ENCODE results near the gene RPL3.
"Not testable (repeated sequence)": the region's sequence is repeated elsewhere in the genome, so short reads cannot be mapped to it uniquely, and the experiment has no call there.

RPL3 gene

DNA sequence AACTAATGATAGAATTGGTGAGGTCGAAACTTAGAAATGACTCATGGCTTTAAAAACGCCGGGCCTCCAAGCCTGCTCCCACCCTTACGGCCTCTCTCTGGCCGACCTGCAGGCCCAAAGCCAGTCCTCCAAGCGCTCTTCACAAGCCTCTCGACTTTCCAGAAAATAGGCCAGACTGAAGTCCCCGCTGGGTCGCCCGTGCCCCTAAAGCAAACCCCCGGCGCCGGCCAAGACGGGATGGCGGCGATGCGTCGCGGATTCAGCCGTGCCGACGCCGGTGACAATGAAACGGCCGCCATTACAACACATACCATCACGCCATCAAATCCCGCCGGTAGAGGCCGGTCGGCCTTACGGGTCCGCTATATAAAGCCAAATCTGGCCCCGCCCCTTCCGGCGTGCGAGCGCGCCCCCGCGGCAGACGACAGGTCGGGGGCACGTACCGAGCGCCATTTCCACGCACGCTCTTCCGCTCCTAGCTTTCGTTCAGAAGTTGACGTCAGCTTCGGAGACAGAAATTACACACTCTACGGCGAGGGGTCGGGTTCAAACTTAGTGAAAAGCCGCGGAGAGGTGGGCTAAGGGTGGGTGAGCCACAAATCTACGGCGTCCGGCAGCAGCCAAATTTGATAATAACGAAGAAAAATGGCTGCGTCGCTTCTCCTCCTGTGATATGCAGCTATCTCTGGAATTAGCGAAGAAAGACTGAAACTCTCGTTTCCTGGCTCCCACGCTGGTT, at the start of gene RPL3:
Gene RPL3 (minus strand): TSS at position 340 of the 739 bp plus-strand sequence. CDS start 26 bp downstream, at position 314.
- in situ Hi-C loops (cut with MboI; ENCODE audit: low pct_unique_long_range_greater_than_20kb, low sequenced_read_pairs), result no loop called here
- DNase-seq, result peak; percentile 99

DNA sequence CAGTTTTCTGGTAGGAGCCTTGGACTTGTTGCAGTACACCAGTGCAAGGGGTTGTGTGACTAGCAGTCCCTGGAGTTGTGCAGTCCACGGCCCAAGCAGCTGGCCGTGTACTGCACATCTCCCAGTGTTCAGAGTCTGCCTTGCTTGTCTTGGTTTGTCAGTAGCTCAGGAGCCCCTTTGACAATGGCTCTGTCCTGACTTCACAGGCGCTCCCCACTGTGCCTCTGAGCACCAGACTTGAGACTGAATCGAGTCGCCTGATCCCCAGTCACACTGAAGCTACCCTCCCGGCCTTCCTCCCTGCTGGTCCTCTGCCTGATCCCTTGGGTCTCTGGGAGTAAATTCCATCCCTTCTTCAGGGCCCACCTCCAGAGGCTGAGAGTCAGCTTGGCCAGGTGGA, 49.8 kb upstream of the RPL3 start:
- DNase-seq, result no peak
- in situ Hi-C loops (cut with MboI; ENCODE audit: low pct_unique_long_range_greater_than_20kb, low sequenced_read_pairs), result no loop called here

DNA sequence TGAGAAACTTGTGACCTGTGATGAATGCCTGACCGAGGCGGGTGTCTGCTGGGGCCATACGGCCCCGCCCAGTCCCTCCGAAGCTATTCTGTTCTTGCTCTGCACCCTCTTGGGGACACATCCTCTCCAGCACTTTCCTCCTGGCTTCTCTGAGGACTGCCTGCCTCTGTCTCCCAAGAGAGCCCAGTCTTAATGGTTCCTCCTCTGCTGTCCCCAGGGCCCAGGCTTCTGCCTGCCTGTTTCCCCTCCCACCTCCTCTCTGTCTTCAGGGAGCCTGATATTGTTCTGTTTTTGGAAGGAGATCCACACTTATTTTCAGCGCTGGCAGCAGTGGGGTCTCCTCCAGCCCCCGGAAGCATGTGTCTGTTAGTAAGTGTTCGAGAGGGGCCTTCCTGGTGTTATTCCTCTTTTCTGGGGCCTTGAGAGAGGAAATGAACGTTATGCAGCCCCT, 49.1 kb upstream of the RPL3 start:
- in situ Hi-C loops (cut with MboI; ENCODE audit: low pct_unique_long_range_greater_than_20kb, low sequenced_read_pairs), result no loop called here
- DNase-seq, result peak; percentile 57

DNA sequence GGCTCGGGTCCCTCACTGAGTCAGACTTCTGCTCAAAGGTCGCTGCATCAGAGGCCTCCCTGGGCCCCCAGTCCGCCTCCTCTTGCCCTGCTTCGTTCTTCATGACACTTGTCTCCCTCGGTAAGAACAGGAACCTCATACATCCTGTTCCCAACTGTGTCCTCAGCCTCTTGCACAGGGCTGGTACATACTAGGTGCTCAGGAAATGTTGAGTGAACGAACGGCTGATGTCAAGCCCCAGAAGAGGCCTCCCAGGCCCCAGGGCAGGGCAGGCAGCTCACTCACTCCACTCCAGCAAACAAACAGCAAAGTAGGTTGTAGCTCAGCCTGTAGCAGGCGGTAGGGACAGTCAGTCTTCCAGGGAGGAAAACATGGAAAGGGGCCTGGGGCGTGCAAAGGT, 47.6 kb upstream of the RPL3 start:
- no peak for DNase-seq
- in situ Hi-C loops (cut with MboI; ENCODE audit: low pct_unique_long_range_greater_than_20kb, low sequenced_read_pairs), result no loop called here

DNA sequence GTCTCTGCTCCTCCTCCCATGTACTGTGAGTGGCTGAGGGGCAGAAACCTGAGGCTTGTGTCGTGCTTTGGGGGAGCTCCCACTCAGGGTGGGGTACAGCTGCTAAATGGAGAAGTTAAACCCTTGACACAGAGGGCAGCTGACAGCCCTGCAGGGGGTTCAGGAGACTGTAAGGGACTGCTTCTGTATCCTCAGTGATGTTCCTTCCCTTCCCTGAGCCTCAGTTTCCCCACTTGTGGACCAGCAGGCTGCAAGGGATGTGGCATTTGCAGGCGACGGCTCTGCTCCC, 46.0 kb upstream of the RPL3 start:
- in situ Hi-C loops (cut with MboI; ENCODE audit: low pct_unique_long_range_greater_than_20kb, low sequenced_read_pairs), result no loop called here

DNA sequence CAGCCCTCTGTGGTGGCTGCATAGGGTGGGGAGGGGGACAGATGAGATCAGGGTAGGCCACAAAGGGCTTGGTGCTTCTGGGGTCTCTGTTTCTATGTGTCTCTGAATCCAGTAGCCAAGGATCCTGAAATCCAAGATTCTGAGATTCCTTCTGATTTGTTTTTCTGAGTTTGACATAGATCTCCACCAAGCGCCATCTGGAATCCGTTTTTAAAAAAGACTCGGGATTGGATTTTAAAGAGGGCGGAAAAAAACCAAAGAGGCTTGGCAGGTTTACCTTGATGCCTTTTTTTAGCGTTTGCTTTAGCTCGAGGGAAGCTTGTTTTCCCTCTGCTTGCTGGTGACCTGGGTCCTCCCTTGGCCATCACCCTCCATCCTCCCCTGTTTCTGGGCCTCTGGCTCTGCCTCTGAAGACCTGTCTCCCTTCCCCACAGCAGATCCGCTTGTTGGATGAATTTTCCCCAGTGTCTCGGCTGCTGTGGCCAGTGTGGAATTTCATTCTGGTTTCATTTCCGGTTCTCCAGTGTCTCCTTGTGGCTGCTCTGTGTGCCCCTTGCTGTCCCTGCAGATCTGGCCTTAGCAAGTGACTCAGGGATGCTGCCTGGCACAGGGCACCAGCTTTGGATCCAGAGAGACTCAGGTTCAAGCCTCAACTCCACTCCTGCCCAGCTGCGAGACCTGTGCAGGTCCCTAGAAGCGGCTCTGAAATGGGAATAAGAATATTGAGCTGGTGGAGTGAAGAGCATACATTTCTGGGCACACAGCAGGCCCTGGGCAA, 45.5 kb upstream of the RPL3 start:
- in situ Hi-C loops (cut with MboI; ENCODE audit: low pct_unique_long_range_greater_than_20kb, low sequenced_read_pairs), result no loop called here
- no peak for DNase-seq

More for the DNA sequence above, 46.0 kb upstream of the RPL3 start:
- DNase-seq, result no peak

DNA sequence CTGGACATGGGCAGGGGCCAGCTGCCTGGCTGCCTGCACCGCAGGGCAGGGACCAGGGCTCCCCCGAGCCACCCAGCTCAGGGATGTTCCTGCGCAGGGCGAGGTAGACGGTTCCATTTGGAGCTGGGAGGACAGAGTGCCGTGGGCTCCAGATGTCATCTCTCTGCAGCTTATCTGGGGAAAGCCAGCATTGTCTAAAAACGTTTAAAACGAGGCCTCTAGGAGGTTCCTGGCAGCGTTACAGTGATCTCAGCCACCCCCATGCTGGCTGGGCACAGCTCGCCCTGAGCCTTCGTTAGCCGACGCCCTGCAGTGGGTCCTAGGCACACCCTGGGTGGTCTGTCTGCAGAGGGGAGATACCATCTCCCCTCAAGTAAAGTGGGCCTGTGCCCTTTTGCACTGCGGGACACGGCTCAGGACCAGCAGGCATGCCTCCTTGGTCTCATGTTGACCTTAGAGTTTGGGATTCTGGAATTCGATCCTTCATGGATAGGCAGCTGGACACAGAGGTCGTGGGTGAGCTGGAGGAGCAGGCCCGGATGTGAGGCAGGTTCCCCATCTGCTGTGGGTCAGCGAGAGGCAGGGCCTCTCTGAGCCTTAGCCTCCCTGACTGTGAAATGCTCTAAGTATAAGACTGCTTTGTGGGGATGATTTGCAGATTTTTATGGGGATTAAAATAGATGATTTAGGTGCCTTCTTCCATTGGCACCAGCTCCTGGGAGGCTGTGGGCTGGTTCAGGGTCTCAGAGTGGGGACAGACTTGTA, 44.5 kb upstream of the RPL3 start:
- no peak for DNase-seq

DNA sequence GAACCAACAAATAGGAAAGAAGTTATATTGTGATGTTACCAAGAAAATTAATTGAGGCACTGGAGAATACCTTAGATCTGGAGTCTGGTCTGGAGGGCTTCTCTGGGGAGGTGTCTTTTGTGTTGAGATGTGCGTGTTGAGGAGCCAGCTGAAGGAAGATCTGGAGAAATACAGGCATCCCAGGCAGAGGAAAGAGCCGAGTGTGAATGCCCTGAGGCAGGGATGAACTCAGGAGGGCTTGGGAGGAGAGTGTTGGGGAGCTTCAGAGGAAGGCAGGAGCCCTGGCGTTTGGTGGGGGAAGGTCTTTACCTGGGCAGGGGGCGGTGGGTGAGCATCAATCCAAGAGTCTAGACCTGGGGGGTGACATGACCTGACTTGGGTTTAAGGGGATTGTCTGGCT, 43.5 kb upstream of the RPL3 start:
- DNase-seq, result no peak
- in situ Hi-C loops (cut with MboI; ENCODE audit: low pct_unique_long_range_greater_than_20kb, low sequenced_read_pairs), result no loop called here

More for the DNA sequence above, 44.5 kb upstream of the RPL3 start:
- in situ Hi-C loops (cut with MboI; ENCODE audit: low pct_unique_long_range_greater_than_20kb, low sequenced_read_pairs), result no loop called here

DNA sequence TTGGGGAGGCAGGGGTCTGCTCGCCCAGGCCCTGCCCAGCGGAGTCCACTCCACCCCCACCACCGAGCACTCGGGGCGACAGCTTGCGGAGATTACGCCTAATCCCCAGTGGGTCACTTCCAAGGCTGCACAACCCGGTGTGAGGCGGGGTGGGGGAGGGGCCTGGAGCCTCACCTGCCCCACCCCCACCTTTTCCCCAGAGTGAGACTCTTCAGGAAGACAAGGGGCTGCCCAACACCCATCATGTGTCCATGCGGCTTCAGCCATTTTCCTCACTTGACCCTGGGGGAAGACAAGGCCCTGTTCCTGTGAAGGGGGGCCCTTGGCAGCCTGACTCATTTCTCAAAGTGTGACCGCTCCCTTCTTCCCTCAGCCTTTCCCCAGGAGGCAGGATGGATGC, 42.8 kb upstream of the RPL3 start:
- in situ Hi-C loops (cut with MboI; ENCODE audit: low pct_unique_long_range_greater_than_20kb, low sequenced_read_pairs), result no loop called here
- DNase-seq, result no peak

DNA sequence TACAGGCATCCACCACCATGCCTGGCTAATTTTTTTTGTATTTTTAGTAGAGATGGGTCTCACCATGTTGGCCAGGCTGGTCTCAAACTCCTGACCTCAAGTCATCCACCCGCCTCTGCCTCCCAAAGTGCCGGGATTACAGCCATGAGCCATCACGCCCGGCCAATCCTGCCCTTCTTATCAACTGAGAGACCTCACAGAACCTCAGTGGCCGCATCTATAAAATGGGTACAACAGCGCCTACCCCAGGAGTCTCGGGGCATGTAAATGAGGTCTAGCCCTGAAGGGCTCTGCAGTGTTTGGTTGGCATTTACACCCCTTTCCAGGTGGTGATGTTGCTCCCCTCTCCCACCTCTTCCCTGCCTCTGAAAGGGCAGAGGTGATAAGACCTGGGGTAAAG, 42.1 kb upstream of the RPL3 start:
- in situ Hi-C loops (cut with MboI; ENCODE audit: low pct_unique_long_range_greater_than_20kb, low sequenced_read_pairs), result no loop called here
- DNase-seq, result no peak

DNA sequence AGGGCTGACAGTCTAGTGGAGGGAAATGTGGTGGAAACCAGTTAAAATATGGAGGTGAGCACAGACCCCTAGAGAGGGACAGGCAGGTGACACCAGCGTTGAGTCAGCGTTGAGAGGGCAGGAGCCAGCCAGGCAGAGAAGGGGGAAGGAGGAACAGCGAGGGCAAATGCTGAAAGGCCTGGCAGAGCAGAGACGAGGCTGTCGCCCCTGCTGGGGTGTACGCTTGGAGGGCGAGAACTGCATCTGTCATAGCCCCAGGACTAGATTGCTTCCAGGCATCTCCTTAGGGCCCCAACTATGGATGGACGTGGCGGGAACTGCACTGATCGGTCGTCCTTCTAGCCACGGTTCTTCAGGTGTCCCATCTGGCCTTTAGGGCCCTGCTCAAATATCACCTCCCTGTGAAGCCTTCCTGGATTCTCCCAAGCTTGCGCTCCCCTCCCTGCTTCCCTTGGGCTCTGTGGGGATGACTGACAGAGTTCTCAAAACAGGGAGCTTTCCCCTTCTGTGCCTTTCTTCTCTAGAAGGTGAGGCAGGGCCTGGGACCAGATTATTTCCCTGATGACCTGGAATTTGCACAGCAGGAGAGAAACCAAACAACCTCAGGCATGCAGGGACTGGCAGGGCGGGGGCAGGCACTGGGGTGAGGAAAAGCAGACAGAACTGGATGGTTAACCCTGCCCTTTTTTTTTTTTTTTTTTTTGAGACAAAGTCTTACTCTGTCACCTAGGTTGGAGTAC, 41.4 kb upstream of the RPL3 start:
- DNase-seq, result no peak
- in situ Hi-C loops (cut with MboI; ENCODE audit: low pct_unique_long_range_greater_than_20kb, low sequenced_read_pairs), result no loop called here

DNA sequence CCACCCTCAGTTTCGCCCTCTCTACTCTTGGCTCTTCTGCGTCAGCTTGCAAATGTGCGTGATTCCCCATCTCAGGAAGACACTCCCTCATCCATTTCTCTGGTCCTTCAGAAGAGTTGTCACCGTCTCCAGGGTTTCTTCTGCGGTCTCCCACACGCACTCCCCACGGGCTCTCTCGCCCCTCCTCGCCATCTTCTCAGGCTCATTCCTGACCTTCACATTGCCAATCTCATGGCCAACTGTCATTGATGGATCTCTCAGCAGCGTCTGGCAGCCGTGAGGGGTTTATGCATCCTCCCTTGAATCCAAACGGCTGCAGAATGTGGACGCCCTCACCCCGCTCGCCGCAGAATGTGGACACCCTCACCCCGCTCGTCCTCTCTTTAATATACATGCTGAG, 40.8 kb upstream of the RPL3 start:
- in situ Hi-C loops (cut with MboI; ENCODE audit: low pct_unique_long_range_greater_than_20kb, low sequenced_read_pairs), result no loop called here
- DNase-seq, result no peak

DNA sequence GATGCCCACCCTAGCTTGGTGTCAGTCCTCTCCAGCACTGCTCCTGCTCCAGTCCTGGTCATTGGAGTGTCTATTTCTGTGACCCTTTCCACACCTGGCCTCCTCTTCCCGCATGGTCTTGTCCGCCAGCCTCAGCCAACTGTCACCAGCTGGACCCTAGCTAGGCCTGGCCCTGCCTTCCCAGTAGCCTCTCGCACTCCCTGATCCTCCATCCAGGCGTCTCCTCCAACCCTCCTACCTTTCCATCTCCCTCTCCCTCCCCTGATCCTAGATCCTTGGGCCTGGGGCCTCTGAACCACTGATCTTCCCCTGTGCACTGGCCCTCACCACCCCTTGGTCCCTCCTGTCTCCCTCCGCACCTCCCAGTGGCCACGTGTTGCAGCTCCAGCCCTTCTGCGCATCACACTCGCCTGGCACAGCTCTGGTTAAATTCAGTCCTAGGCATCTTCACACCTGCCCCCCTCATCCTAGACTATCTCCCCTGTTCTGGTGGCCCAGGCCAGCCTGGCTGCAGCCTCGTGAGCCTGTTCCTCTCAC, 40.3 kb upstream of the RPL3 start:
- no peak for DNase-seq
- in situ Hi-C loops (cut with MboI; ENCODE audit: low pct_unique_long_range_greater_than_20kb, low sequenced_read_pairs), result no loop called here

DNA sequence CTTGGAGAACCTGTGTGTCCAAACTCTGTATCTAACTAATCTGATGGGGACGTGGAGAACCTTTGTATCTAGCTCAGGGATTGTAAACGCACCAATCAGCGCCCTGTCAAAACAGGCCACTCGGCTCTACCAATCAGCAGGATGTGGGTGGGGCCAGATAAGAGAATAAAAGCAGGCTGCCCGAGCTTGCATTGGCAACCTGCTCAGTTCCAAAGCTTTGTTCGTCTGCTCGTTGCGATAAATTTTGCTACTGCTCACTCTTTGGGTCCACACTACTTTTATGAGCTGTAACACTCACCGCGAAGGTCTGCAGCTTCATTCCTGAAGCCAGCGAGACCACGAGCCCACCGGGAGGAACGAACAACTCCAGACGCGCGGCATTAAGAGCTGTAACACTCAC, 38.8 kb upstream of the RPL3 start:
- in situ Hi-C loops (cut with MboI; ENCODE audit: low pct_unique_long_range_greater_than_20kb, low sequenced_read_pairs); DNase-seq: not testable (repeated sequence)

DNA sequence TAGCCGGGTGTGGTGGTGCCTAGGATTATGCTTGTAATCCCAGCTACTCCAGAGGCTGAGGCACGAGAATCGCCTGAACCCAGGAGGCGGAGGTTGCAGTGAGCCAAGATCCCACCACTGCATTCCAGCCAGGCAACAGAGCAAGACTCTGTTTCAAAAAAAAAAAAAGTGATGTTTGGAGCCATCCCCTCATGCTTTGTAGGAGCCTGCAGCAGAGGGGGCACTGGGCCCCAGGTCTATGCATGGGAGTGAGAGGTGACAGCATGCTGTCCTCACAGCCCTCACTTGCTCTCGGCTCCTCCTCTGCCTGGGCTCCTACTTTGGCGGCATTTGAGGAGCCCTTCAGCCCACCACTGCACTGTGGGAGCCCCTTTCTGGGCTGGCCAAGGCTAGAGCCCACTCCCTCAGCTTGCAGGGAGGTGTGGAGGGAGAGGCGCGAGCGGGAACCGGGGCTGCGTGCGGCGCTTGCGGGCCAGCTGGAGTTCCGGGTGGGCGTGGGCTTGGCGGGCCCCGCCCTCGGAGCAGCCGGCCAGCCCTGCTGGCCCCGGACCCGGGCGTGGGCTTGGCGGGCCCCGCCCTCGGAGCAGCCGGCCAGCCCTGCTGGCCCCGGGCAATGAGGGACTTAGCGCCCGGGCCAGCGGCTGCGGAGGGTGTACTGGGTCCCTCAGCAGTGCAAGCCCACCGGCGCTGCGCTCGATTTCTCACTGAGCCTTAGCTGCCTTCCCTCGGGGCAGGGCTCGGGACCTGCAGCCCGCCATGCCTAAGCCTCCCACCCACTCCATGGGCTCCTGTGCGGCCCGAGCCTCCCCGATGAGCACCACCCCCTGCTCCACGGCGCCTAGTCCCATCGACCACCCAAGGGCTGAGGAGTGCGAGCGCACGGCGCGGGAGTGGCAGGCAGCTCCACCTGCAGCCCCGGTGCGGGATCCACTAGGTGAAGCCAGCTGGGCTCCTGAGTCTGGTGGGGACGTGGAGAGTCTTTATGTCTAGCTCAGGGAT, 38.0 kb upstream of the RPL3 start:
- DNase-seq; in situ Hi-C loops (cut with MboI; ENCODE audit: low pct_unique_long_range_greater_than_20kb, low sequenced_read_pairs): not testable (repeated sequence)

DNA sequence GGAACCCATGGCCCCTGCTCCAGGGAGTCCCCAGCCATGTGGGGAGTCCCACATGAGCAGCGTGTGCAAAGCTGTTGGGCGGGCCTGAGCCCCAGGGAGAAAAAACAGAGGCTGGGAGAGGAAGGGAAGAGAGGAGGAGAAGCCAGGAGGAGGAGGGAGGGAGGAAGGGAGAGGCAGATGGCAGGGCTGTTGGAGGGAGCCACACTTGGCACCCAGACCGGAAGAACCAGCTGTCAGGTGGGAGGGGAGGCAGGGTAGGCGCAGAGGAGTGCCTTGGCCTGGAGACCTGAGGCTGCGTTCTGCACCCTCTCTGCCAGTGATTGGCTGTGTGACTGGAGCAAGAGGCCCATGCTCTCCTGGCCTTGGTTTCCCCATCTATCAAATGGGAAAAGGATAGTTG, 37.0 kb upstream of the RPL3 start:
- no peak for DNase-seq
- in situ Hi-C loops (cut with MboI; ENCODE audit: low pct_unique_long_range_greater_than_20kb, low sequenced_read_pairs), result no loop called here

DNA sequence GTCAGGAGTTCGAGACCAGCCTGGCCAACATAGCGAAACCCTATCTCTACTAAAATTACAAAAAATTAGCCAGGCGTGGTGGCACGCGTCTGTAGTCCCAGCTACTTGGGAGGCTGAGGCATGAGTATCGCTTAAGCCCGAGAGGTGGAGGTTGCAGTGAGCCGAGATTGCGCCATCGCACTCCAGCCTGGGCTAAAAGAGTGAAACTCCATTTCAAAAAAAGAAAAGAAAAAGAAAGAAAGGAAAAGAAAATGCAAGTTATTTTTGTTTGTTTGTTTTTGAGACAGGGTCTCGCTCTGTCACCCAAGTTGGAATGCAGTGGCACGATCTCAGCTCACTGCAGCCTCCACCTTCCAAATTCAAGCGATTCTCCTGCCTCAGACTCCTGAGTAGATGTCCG, 36.4 kb upstream of the RPL3 start:
- DNase-seq; in situ Hi-C loops (cut with MboI; ENCODE audit: low pct_unique_long_range_greater_than_20kb, low sequenced_read_pairs): not testable (repeated sequence)

DNA sequence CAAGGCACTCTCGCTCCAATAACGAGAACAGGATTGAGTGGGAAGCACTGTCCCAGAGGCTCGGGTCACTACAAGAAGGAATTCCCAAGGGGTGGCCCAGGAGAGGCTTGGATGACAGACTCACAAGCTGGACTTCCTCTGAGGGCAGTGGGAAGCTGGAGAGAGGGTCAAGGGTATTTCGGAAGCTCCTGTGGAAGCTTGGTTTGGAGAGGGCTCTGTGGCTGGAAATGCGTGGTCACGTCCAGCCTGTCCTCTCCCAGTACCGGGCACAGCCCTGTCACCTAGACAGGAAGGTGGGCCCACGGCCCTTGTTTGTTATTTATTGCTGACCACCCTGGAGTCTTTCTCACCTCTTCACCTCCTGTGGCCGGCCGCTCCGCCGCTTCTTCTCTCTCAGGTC, 35.7 kb upstream of the RPL3 start:
- DNase-seq, result no peak

More for the DNA sequence above, 35.7 kb upstream of the RPL3 start:
- in situ Hi-C loops (cut with MboI; ENCODE audit: low pct_unique_long_range_greater_than_20kb, low sequenced_read_pairs), result no loop called here
